HL-60 (cell line): ENCODE measurements around the gene SASH1.

Experiments used
- CTCF ChIP-seq: IDR thresholded peaks from one replicate; pipeline ENCODE4 v1.5.1; 2011; ENCODE audit warnings: low read length, control low read depth, inconsistent platforms; ENCODE audit not compliant: insufficient read depth
- POLR2AphosphoS5 ChIP-seq: IDR thresholded peaks from 2 replicates; pipeline ENCODE4 v1.6.1; 2012; ENCODE audit warnings: low read depth
- REST ChIP-seq: IDR thresholded peaks from 2 replicates; pipeline ENCODE4 v1.6.1; 2012; ENCODE audit warnings: low read depth; ENCODE audit not compliant: insufficient replicate concordance

DNA sequence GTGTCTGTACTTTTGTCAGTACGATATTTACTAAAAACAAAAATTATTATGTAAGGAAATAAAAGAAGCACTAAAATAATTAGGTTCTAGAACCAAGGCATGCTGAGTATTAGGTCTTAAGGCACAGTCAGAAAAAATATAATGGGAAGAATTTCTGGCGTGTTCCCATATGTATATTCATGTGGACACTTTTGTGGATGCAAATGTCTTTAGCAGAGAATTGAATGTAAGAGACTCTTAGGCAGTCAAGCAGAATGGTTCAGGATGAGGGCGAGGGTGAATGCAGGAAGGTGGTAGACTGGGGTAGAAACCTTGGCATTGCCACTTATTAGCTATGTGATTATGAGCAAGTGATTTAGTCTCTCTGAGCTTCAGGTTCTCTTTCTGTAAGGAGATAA is 71.5 kb downstream of the SASH1 start:
- TF ChIP-seq CTCF (no peak), POLR2AphosphoS5 (no peak), REST (no peak)
